Chondrocyte (in vitro differentiated cells): ENCODE results near the gene RPRML. TPM values are rescaled to one million over a fixed set of nuclear protein-coding genes. Genes with fewer than 3 reads are reported as not detected.

Experiments
- DNase-seq: peaks from one replicate; pipeline ENCODE4 v3.0.0; 2021; ENCODE audit warnings: mixed read lengths, low spot score
- H3K27ac Mint-ChIP-seq: one replicate; pipeline ENCODE4 v1.8.0; 2021; ENCODE audit warnings: mild to moderate bottlenecking, moderate library complexity, mixed read lengths; ENCODE audit not compliant: unreplicated experiment
- H3K27me3 Mint-ChIP-seq: 2 replicates; pipeline ENCODE4 v1.8.0; 2021; ENCODE audit warnings: low read depth, mixed read lengths
- H3K36me3 Mint-ChIP-seq: 2 replicates; pipeline ENCODE4 v1.8.0; 2021; ENCODE audit warnings: low read depth, mixed read lengths
- H3K4me1 Mint-ChIP-seq: 2 replicates; pipeline ENCODE4 v1.8.0; 2021; ENCODE audit warnings: low read depth, mild to moderate bottlenecking, mixed read lengths
- H3K4me3 Mint-ChIP-seq: one replicate; pipeline ENCODE4 v1.8.0; 2021; ENCODE audit warnings: mild to moderate bottlenecking, moderate library complexity, mixed read lengths; ENCODE audit not compliant: unreplicated experiment
- H3K9me3 Mint-ChIP-seq: 2 replicates; pipeline ENCODE4 v1.8.0; 2021; ENCODE audit warnings: low read depth, mixed read lengths
- total RNA-seq: library from RNA; stranded (reverse); gene quantifications from 3 replicates; pipeline ENCODE4 v1.2.1, GENCODE V29; 2021
- TF ChIP-seq, protein P1 (sequence below): fragments of 200-600 bp; sonication (generic); IDR thresholded peaks from 2 replicates; pipeline ENCODE4 v1.5.0; 2021; ENCODE audit warnings: antibody characterized with exemption, mild to moderate bottlenecking, moderate library complexity

The RPRML gene
- total RNA-seq, 1 donor from 2014 or later: not detected

- TF ChIP-seq, protein P1, sequence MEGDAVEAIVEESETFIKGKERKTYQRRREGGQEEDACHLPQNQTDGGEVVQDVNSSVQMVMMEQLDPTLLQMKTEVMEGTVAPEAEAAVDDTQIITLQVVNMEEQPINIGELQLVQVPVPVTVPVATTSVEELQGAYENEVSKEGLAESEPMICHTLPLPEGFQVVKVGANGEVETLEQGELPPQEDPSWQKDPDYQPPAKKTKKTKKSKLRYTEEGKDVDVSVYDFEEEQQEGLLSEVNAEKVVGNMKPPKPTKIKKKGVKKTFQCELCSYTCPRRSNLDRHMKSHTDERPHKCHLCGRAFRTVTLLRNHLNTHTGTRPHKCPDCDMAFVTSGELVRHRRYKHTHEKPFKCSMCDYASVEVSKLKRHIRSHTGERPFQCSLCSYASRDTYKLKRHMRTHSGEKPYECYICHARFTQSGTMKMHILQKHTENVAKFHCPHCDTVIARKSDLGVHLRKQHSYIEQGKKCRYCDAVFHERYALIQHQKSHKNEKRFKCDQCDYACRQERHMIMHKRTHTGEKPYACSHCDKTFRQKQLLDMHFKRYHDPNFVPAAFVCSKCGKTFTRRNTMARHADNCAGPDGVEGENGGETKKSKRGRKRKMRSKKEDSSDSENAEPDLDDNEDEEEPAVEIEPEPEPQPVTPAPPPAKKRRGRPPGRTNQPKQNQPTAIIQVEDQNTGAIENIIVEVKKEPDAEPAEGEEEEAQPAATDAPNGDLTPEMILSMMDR: no peak
- Mint-ChIP-seq H3K9me3 (no peaks in the 10 kb centered on the region), H3K27me3 (peaks cover 52% of the 10 kb centered on the region), H3K27ac (no peak overlapping the region), H3K4me1 (no peaks in the 10 kb centered on the region), H3K4me3 (no peak overlapping the region), H3K36me3 (no peaks in the 10 kb centered on the region)
- DNase-seq: no peak
Observed at GRCh38 chr17:46968224-46968834, 10.7 kb downstream of the RPRML start.

DNA sequence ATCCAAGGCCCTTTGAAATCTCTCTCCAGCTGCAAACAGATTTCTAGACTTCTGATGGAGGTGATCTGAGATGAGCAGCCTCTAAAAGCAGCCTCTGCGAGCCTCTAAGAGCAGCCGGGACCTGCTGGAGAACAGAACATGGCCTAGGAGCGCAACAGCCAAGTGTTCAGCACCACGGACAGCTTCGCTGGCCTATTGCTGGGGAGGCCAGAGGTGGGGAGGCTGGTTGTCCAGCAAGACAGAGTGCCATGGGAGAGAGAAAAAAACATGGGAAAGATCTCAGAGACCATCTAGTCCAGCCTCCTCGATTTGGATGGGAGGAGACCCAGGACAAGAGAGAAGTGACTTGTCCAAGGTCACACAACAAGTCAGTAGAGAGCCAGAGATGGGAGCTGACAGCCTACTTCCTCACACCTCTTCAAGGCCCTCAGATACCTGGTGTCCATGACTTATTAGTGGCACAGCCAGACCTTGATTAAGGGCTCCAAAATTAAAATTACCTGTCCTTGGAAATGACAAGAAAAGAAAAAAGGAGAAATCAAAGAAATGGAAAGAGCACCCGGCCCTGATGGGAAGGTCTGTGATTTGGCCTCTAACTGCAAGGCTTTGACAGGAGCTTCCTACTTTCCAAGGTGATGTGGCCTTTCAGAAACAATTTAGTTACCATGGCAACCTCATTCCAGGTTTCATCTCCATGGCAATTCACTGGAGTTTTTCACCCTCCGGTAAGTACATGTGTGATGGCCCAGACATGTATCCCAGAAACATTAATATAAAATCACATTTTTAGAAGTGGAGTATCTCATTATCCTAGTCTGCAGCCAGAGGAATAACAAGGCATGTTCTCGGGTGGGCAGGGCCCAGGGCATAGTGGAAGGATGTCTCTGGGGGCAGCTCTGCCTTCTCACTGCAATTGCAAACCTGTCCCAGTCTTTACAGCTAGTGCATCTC, 14.5 kb downstream of the RPRML start:
- DNase-seq: no peak
- H3K27me3 Mint-ChIP-seq: peaks cover 44% of the 10 kb centered on the region
- TF ChIP-seq, protein P1: no peak

GRCh38 chr17:46963571-46963970, 15.5 kb downstream of the RPRML start:
- H3K4me1 Mint-ChIP-seq: peaks cover 5% of the 10 kb centered on the region
- no peak overlapping the region for H3K27ac Mint-ChIP-seq
- H3K4me3 Mint-ChIP-seq: no peak overlapping the region
- peaks cover 1% of the 10 kb centered on the region for H3K36me3 Mint-ChIP-seq
- peaks cover 44% of the 10 kb centered on the region for H3K27me3 Mint-ChIP-seq
- no peak for DNase-seq
- peaks cover 2% of the 10 kb centered on the region for H3K9me3 Mint-ChIP-seq
- TF ChIP-seq, protein P1: no peak

More for the DNA sequence above, 14.5 kb downstream of the RPRML start:
- peaks cover 1% of the 10 kb centered on the region for H3K36me3 Mint-ChIP-seq
- H3K4me1 Mint-ChIP-seq: peaks cover 5% of the 10 kb centered on the region
- no peak overlapping the region for H3K4me3 Mint-ChIP-seq
- H3K27ac Mint-ChIP-seq: no peak overlapping the region
- H3K9me3 Mint-ChIP-seq: peaks cover 2% of the 10 kb centered on the region

DNA sequence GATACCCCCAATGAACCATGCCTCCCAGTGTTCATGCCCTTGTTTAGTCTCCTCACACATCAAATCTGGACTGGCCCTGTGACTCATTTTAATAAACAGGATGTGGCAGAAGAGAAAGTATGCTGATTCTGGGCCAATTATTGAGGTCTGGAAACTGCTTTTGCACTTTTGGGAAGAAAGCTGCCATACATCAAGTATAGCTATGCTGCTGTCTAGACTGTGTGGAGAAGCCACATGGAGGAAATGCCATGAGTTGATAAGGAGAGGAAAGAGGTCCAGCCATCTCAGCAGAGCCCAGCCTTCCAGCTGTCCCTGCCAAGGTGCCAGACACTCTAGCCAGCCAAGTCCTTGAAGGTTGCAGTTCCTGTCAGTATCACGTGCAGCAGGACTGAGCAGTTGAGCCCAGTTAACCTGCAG, 16.7 kb downstream of the RPRML start:
- TF ChIP-seq, protein P1: no peak
- no peak for DNase-seq
- Mint-ChIP-seq H3K27ac (no peak overlapping the region), H3K27me3 (peaks cover 40% of the 10 kb centered on the region), H3K9me3 (peaks cover 2% of the 10 kb centered on the region), H3K4me1 (peaks cover 9% of the 10 kb centered on the region), H3K36me3 (peaks cover 1% of the 10 kb centered on the region), H3K4me3 (no peak overlapping the region)

DNA sequence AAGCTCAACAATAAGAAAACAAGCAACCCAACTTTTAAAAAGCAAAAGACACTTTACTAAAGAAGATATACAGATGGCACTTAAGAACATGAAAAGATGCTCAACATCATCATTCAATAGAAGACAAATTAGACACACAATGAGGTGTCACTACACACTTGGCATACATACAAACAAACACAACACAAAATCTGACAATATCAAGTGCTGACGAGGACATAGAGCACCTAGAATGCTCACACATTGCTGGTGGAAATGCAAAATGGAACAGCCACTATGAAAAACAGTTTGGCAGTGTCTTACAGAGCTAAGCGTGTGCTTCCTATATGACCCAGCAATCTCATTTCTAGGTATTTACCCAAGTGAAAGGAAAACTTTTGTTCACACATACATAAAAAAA, 18.9 kb downstream of the RPRML start:
- Mint-ChIP-seq H3K36me3 (peaks cover 3% of the 10 kb centered on the region), H3K4me1 (peaks cover 9% of the 10 kb centered on the region), H3K9me3 (peaks cover 2% of the 10 kb centered on the region), H3K27me3 (peaks cover 30% of the 10 kb centered on the region), H3K27ac (no peak overlapping the region), H3K4me3 (no peak overlapping the region)
- TF ChIP-seq, protein P1: no peak
- DNase-seq: no peak
